Upper lobe of right lung (tissue), 1 donor: ENCODE results near the gene TMEM181. TPM values are rescaled to one million over a fixed set of nuclear protein-coding genes. Genes with fewer than 3 reads are reported as not detected.
"Not testable (repeated sequence)": the region's sequence is repeated elsewhere in the genome, so short reads cannot be mapped to it uniquely, and the experiment has no call there.

Source experiments
- ATAC-seq: fragments of 200-7000 bp; cut with Tn5 transposase; one replicate; pipeline ENCODE4 v1.9.1; 2020; ENCODE audit warnings: mild to moderate bottlenecking, moderate library complexity
- DNase-seq: peaks from one replicate; pipeline ENCODE4 v3.0.0-alpha.2; 2020
- H3K27ac ChIP-seq: fragments of 200-600 bp; one replicate; pipeline ENCODE4 v1.8.0; 2022
- H3K27me3 ChIP-seq: fragments of 200-600 bp; one replicate; pipeline ENCODE4 v1.8.0; 2022; ENCODE audit warnings: mild to moderate bottlenecking
- H3K36me3 ChIP-seq: fragments of 200-600 bp; one replicate; pipeline ENCODE4 v1.8.0; 2022
- H3K4me1 ChIP-seq: fragments of 200-600 bp; one replicate; pipeline ENCODE4 v1.8.0; 2022
- H3K4me3 ChIP-seq: fragments of 200-600 bp; one replicate; pipeline ENCODE4 v1.8.0; 2022; ENCODE audit warnings: mild to moderate bottlenecking
- H3K9me3 ChIP-seq: fragments of 200-600 bp; one replicate; pipeline ENCODE4 v1.8.0; 2022
- intact Hi-C: fragments of 100-400 bp; cut with DNase I; formaldehyde crosslinking; loops from one replicate; pipeline ENCODE4 v1.11.0; 2022
- total RNA-seq: library from RNA; stranded (reverse); fragmentation: NEBNext Ultra II Directional; extraction: Animal tissue kit (Norgen Biotek cat#: 25700); gene quantifications from one replicate; pipeline ENCODE4 v1.2.1, GENCODE V29; 2021
- TF ChIP-seq, protein P1 (sequence below): fragments of 200-600 bp; IDR thresholded peaks from one replicate; pipeline ENCODE4 v1.8.0; 2022; ENCODE audit warnings: antibody characterized with exemption
- donor health status: DM: no; HTN: yes; CAD: no; lungs with severe emphysema.

The TMEM181 gene
- total RNA-seq, 1 donor from 2014 or later, result 31.5 TPM

DNA sequence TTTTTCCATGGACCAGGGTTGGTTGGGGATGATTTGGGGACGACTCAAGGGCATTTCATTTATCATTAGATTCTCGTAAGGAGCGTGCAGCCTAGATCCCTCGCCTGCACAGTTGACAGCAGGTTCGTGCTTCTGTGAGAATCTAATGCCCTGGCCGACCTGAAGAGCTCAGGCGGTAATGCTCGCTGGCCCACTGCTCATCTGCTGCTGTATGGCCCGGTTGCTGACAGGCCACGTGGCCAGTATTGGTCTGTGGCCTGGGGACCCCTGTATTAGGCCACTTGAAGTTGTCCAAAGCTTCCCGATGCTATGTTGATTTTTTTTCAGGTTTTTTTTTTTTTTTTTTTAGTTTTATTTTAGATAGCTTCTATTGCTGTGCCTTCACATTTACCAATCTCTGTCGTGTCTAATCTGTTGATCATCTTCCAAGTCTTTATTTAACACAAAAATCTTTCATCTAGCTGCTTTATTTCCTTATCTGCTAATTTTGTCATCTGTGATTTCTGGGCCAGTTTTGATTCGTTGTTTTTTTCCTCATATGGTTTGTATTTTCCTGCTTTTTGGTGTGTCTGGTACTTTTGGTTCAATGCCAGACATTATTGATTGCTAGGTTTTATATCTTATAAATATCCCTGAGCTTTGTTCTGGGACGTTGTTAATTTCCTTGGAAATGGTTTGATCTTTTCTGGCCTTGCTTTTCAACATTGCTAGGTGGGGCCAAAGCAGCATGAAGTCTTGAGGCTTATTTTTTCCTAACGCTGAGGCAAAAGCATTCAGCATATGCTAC, 43.6 kb downstream of the TMEM181 start:
- intact Hi-C loops, result no loop called here
- TF ChIP-seq, protein P1, sequence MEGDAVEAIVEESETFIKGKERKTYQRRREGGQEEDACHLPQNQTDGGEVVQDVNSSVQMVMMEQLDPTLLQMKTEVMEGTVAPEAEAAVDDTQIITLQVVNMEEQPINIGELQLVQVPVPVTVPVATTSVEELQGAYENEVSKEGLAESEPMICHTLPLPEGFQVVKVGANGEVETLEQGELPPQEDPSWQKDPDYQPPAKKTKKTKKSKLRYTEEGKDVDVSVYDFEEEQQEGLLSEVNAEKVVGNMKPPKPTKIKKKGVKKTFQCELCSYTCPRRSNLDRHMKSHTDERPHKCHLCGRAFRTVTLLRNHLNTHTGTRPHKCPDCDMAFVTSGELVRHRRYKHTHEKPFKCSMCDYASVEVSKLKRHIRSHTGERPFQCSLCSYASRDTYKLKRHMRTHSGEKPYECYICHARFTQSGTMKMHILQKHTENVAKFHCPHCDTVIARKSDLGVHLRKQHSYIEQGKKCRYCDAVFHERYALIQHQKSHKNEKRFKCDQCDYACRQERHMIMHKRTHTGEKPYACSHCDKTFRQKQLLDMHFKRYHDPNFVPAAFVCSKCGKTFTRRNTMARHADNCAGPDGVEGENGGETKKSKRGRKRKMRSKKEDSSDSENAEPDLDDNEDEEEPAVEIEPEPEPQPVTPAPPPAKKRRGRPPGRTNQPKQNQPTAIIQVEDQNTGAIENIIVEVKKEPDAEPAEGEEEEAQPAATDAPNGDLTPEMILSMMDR, result no peak
- Histone ChIP-seq H3K9me3 (no peaks in the 10 kb centered on the region), H3K4me1 (no peaks in the 10 kb centered on the region), H3K36me3 (peaks cover 56% of the 10 kb centered on the region), H3K27ac (no peak overlapping the region), H3K27me3 (no peaks in the 10 kb centered on the region), H3K4me3 (no peak overlapping the region)
- ATAC-seq (no peak), DNase-seq (no peak)

DNA sequence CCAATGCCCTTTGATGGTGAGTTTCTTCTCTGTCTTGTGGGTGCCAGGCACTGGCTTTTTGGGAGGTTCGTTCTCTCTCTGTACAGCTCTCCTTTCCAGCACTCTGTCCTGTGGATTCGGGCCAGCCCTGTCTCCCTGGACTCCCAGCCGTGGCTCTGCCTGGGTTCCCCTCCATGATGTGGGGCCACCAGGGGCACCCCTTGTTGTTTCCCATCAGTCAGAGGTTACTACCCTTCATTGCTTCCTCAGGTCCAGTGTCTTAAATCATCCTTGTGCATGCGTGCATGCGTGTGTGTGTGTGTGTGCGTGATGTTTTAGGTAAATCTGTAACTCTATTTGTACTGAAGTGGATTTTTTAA, 44.1 kb downstream of the TMEM181 start:
- Histone ChIP-seq H3K4me3 (no peak overlapping the region), H3K4me1 (no peaks in the 10 kb centered on the region), H3K27me3 (no peaks in the 10 kb centered on the region), H3K27ac (no peak overlapping the region), H3K9me3 (no peaks in the 10 kb centered on the region), H3K36me3 (peaks cover 57% of the 10 kb centered on the region)
- TF ChIP-seq, protein P1, result no peak
- DNase-seq (no peak), ATAC-seq (no peak)
- intact Hi-C loops, result no loop called here

DNA sequence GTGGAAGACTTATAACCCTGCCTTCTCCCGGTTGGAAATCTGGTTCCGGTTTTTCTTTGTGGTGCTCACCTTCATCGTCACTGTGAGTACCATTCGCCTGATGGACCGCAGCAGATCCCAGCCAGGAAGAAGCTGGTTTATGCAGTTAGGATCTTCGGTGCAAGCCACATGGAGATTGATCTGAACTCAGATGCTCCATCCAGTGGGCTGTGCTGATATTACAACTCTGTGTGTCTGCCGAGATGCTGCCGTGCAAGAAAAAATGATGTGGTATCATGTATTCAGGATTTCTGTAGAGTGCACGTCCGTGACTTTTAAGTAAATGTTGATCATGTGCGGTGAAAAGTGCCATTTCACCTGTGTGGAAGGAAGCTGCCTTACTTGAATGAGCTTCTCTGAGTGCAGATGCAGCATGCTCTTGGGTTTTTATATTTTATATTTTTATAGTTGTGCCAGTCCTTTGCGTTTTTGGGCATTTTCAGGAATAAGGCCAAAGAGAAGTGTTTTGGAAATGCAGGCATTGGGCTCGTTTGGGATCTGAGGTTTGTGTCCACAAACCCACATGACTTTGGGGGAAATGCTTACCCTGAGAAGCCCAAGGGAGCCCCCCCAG, 45.5 kb downstream of the TMEM181 start:
- no peak overlapping the region for H3K27ac ChIP-seq
- peaks cover 59% of the 10 kb centered on the region for H3K36me3 ChIP-seq
- H3K27me3 ChIP-seq, result no peaks in the 10 kb centered on the region
- no peaks in the 10 kb centered on the region for H3K9me3 ChIP-seq
- TF ChIP-seq, protein P1, result peak; percentile 68
- no peak for DNase-seq
- intact Hi-C loops, result no loop called here
- no peaks in the 10 kb centered on the region for H3K4me1 ChIP-seq
- ATAC-seq, result peak; percentile 85
- H3K4me3 ChIP-seq, result no peak overlapping the region

DNA sequence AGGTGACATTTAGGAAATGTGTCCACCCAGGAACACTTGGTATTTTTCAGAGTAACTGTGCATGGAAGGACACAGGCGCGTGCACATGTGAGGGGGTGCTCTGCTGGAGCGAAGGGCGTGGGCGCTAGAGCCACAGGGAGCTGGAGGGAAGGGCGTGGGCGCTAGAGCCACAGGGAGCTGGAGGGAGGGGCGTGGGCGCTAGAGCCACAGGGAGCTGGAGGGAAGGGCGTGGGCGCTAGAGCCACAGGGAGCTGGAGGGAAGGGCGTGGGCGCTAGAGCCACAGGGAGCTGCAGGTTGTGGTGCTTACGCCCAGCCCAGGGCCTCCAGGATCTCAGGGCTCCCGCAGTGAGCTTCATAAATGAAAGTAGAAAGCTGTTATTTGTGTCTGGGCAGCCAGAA, 46.1 kb downstream of the TMEM181 start:
- DNase-seq, H3K9me3 ChIP-seq, H3K4me3 ChIP-seq, intact Hi-C loops, H3K4me1 ChIP-seq, H3K27ac ChIP-seq, ATAC-seq, H3K27me3 ChIP-seq: not testable (repeated sequence)
- peaks cover 64% of the 10 kb centered on the region for H3K36me3 ChIP-seq

DNA sequence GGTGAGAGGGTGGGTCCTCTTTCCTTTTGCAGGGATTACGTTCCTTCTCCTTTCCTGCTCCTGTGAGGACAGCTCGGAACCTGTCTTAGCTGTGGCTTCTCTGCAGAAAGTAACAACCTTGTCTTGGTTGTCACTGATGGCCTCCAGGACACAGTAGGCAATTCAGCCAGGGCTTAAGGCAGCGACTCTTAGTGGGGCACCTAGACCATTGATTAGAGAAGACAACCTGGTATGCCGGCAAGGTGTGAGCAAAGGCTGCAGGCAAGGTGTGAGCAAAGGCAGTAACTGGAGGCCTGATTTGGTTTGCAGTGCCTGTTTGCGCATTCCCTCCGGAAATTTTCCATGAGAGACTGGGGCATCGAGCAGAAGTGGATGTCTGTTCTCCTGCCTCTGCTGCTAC, 47.0 kb downstream of the TMEM181 start:
- intact Hi-C loops, result no loop called here
- H3K4me3 ChIP-seq, result no peak overlapping the region
- DNase-seq, result no peak
- H3K27me3 ChIP-seq, result no peaks in the 10 kb centered on the region
- no peaks in the 10 kb centered on the region for H3K9me3 ChIP-seq
- peaks cover 69% of the 10 kb centered on the region for H3K36me3 ChIP-seq
- TF ChIP-seq, protein P1, result no peak
- H3K4me1 ChIP-seq, result peaks cover 8% of the 10 kb centered on the region
- ATAC-seq, result no peak
- H3K27ac ChIP-seq, result no peak overlapping the region

DNA sequence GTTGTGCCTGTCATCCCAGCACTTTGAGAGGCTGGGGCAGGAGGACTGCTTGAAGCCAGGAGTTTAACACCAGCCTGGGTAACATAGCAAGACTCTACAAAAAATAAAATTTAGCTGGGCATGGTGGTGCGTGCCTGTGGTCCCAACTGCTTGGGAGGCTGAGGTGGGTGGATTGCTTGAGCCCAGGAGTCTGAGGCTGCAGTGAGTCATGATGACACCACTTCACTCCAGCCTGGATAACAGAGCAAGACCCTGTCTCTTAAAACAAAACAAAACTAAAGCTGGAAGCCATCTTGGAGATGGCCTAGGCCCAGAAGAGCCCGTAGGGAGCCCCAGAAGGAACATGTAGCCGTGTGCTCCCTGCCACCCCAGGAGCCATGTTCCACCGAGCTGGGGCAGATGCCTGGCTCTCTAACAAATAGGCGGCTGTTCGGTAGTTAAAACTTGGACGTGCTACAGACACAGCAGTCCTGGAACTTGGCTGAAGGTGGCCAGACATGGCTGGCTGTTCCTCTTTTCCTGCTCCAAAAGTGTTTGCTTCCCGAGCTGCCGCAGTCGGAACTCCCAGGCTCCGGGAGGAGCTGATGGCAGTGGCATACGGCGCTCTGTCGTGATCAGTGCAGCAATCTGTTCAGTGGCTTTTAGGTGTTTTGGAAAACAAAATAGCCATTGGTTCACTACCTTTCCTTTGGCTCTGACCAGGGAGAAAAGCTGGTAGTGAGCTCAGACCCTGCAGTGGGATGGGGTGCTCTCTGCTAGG, 47.7 kb downstream of the TMEM181 start:
- ATAC-seq (no peak), DNase-seq (no peak)
- no peak overlapping the region for H3K4me3 ChIP-seq
- TF ChIP-seq, protein P1, result no peak
- H3K4me1 ChIP-seq, result peaks cover 9% of the 10 kb centered on the region
- peaks cover 63% of the 10 kb centered on the region for H3K36me3 ChIP-seq
- H3K27ac ChIP-seq, result no peak overlapping the region
- no peaks in the 10 kb centered on the region for H3K27me3 ChIP-seq
- H3K9me3 ChIP-seq, result no peaks in the 10 kb centered on the region
- intact Hi-C loops, result no loop called here
